Measurements from ENCODE around the gene SCN1A. TPM values are rescaled to one million over a fixed set of nuclear protein-coding genes. Genes with fewer than 3 reads are reported as not detected.

The SCN1A gene
- polyA plus RNA-seq, 1 of the 3 experiments (the other 2 are of a cell fraction) = not detected

- Histone ChIP-seq H2AFZ (ENCODE audit: low read depth) (no peak overlapping the region), H3K4me3 (ENCODE audit: low read depth in 2 of 2, low read length in 1 of 2) (no peak overlapping the region), H3F3A (replicated peaks; ENCODE audit: insufficient read depth) (no peaks in the 10 kb centered on the region), H3K9me3 (no peaks in the 10 kb centered on the region), H4K20me1 (ENCODE audit: insufficient read depth) (no peaks in the 10 kb centered on the region), H3K4me1 (ENCODE audit: control insufficient read depth in 1 of 2, insufficient read depth in 2 of 2, low read depth in 1 of 2, low read length in 1 of 2) (peaks cover 0 to 3% of the 10 kb centered on the region in 2 experiments; a peak in 2 of 4 replicates), H3K27ac (ENCODE audit: low read depth in 2 of 2, low read length in 1 of 2) (no peak overlapping the region), H3K9me2 (no peaks in the 10 kb centered on the region), H3K27me3 (ENCODE audit: insufficient read depth) (no peaks in the 10 kb centered on the region), H3K4me2 (no peak overlapping the region), H3K79me2 (ENCODE audit: insufficient read depth) (no peaks in the 10 kb centered on the region), H3K9ac (no peak overlapping the region), H3K36me3 (replicated peaks in 1 of 2; ENCODE audit: control insufficient read depth in 1 of 2, insufficient read depth in 2 of 2, low read length in 1 of 2) (no peaks in the 10 kb centered on the region)
- 71% methylated on average over 2 of the region's 2 CpGs for WGBS (ENCODE audit: low lambda C conversion rate)
- ChIA-PET CTCF (interaction anchor here (0.9 to 4.0 kb wide), 3 partner anchors 21 to 68 kb away, joined by 3 to 15 read pairs (median 6); no protein-coding TSS in a partner anchor), POLR2A (no interaction called here)
- no peak for DNase-seq
- TF ChIP-seq RAD21 (IDR thresholded peaks at IDR 0.05; ENCODE audit: low read length) = no peak
- TF ChIP-seq JUND (IDR thresholded peaks at IDR 0.05) = no peak
- no peak for TF ChIP-seq TEAD4 (IDR thresholded peaks at IDR 0.05; ENCODE audit: borderline replicate concordance, insufficient read depth)
- TF ChIP-seq MXI1 (IDR thresholded peaks at IDR 0.05; ENCODE audit: low read depth, low read length) = no peak
- no peak for TF ChIP-seq TCF12 (IDR thresholded peaks at IDR 0.05)
- no peak for TF ChIP-seq GABPA (IDR thresholded peaks at IDR 0.05; ENCODE audit: low read depth)
- TF ChIP-seq POLR2AphosphoS5 (IDR thresholded peaks at IDR 0.05; ENCODE audit: low read depth, low read length) = no peak
- TF ChIP-seq EZH2phosphoT487 (IDR thresholded peaks at IDR 0.05; ENCODE audit: borderline replicate concordance, low read depth) = no peak
- no peak for TF ChIP-seq NRF1 (IDR thresholded peaks at IDR 0.05; ENCODE audit: low read depth, low read length)
- TF ChIP-seq EP300 (IDR thresholded peaks at IDR 0.05; ENCODE audit: borderline replicate concordance in 1 of 2, low read depth in 1 of 2, low read length in 1 of 2) = no peak
- no peak for TF ChIP-seq NFIC (IDR thresholded peaks at IDR 0.05; ENCODE audit: borderline replicate concordance)
- TF ChIP-seq PBX3 (IDR thresholded peaks at IDR 0.05) = no peak
- no peak for TF ChIP-seq GATA2 (CRISPR knock-in tag; IDR thresholded peaks at IDR 0.05)
- no peak for TF ChIP-seq MEF2A (IDR thresholded peaks at IDR 0.05; ENCODE audit: borderline replicate concordance, low read depth)
- no peak for TF ChIP-seq RXRA (IDR thresholded peaks at IDR 0.05; ENCODE audit: borderline replicate concordance, low read depth)
Measured at GRCh38 chr2:166125557-166125956, 2.3 kb downstream of the SCN1A start.

GRCh38 chr2:166118180-166118579, 9.6 kb downstream of the SCN1A start:
- no peak for DNase-seq
- H3K9me3 ChIP-seq = 0 out of 2 replicates have a peak, but pooled peaks cover 5% of the 10 kb centered on the region
- no peaks in the 10 kb centered on the region for H3F3A ChIP-seq (replicated peaks; ENCODE audit: insufficient read depth)
- WGBS (ENCODE audit: low lambda C conversion rate) = 79% methylated on average over 4 of the region's 4 CpGs
- no peaks in the 10 kb centered on the region for H3K27me3 ChIP-seq (ENCODE audit: insufficient read depth)
- no peaks in the 10 kb centered on the region for H3K4me1 ChIP-seq (ENCODE audit: control insufficient read depth in 1 of 2, insufficient read depth in 2 of 2, low read depth in 1 of 2, low read length in 1 of 2)
- H3K79me2 ChIP-seq (ENCODE audit: insufficient read depth) = no peaks in the 10 kb centered on the region
- no peak overlapping the region for H2AFZ ChIP-seq (ENCODE audit: low read depth)
- no peaks in the 10 kb centered on the region for H3K36me3 ChIP-seq (replicated peaks in 1 of 2; ENCODE audit: control insufficient read depth in 1 of 2, insufficient read depth in 2 of 2, low read length in 1 of 2)
- ChIA-PET CTCF (interaction anchor here (0.7 to 1.3 kb wide), 3 partner anchors 12 to 189 kb away, joined by 3 to 5 read pairs (median 4); no protein-coding TSS in a partner anchor), POLR2A (no interaction called here)
- no peak overlapping the region for H3K4me3 ChIP-seq (ENCODE audit: low read depth in 2 of 2, low read length in 1 of 2)
- no peak overlapping the region for H3K9ac ChIP-seq
- no peak for TF ChIP-seq MAX (IDR thresholded peaks at IDR 0.05; ENCODE audit: low read depth)
- TF ChIP-seq USF2 (IDR thresholded peaks at IDR 0.05; ENCODE audit: borderline replicate concordance, low read depth, low read length) = no peak
- TF ChIP-seq EP300 (IDR thresholded peaks at IDR 0.05; ENCODE audit: borderline replicate concordance in 1 of 2, low read depth in 1 of 2, low read length in 1 of 2) = no peak
- TF ChIP-seq SMC3 (IDR thresholded peaks at IDR 0.05; ENCODE audit: low read depth, low read length) = no peak
- no peak for TF ChIP-seq MEF2A (IDR thresholded peaks at IDR 0.05; ENCODE audit: borderline replicate concordance, low read depth)
- no peak for TF ChIP-seq TEAD4 (IDR thresholded peaks at IDR 0.05; ENCODE audit: borderline replicate concordance, insufficient read depth)
- TF ChIP-seq NFIC (IDR thresholded peaks at IDR 0.05; ENCODE audit: borderline replicate concordance) = no peak
- no peak for TF ChIP-seq ZBTB33 (IDR thresholded peaks at IDR 0.05; ENCODE audit: borderline replicate concordance, low read depth)
- H4K20me1 ChIP-seq (ENCODE audit: insufficient read depth) = no peaks in the 10 kb centered on the region
- no peak overlapping the region for H3K4me2 ChIP-seq
- no peak overlapping the region for H3K27ac ChIP-seq (ENCODE audit: low read depth in 2 of 2, low read length in 1 of 2)
- no peaks in the 10 kb centered on the region for H3K9me2 ChIP-seq

Data from SK-N-SH (cell line).